ENCODE measurements around the gene RADIL. TPM values are rescaled to one million over a fixed set of nuclear protein-coding genes. Genes with fewer than 3 reads are reported as not detected.

Gene RADIL
- total RNA-seq, 2 donors from 2014 or later: 7.7 to 16.0 TPM

DNA sequence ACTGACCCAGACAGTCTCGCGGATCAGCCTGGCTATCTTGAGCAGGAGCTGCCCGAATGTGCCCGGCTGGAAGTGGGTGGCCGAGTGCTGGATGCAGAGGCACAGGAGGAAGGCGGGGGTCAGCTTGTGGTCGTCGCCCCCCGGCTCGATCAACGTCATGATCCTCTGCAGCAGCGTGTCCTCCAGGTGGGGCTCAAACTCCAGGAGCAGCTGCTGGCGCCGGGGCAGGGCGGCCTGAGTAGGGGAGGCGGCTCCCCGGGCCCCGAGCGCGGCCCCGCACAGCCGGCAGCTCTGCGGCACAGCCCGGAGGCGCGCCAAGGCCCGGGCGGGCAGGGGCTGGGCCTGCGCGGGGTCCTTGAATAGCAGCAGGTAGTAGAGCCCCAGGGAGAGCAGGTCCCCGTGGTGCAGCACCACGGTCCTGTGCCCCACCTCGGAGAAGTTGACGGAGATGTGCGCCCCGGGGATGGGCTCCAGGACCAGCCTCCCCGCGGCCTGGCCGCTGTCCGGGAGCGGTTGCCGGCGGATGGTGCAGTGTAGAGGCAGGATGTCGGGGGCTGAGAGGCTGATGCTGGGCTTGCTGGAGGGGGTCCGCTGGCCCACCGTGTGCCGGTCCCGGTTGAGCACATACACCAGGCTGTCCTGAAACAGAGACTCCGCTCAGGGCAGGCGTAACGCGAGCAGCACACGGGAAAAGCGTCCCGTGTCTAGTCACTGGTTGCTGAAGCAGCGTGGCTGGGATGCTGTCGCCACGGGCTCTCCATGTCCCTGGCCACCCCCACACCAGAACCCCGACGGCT is 48.7 kb downstream of the RADIL start:
- Histone ChIP-seq H3K36me3 (peaks cover 8% of the 10 kb centered on the region), H3K9me3 (no peaks in the 10 kb centered on the region), H3K4me3 (no peak overlapping the region), H3K27me3 (no peaks in the 10 kb centered on the region), H3K27ac (no peak overlapping the region), H3K4me1 (peaks cover 0 to 11% of the 10 kb centered on the region in 2 donors)
- TF ChIP-seq, protein P1, sequence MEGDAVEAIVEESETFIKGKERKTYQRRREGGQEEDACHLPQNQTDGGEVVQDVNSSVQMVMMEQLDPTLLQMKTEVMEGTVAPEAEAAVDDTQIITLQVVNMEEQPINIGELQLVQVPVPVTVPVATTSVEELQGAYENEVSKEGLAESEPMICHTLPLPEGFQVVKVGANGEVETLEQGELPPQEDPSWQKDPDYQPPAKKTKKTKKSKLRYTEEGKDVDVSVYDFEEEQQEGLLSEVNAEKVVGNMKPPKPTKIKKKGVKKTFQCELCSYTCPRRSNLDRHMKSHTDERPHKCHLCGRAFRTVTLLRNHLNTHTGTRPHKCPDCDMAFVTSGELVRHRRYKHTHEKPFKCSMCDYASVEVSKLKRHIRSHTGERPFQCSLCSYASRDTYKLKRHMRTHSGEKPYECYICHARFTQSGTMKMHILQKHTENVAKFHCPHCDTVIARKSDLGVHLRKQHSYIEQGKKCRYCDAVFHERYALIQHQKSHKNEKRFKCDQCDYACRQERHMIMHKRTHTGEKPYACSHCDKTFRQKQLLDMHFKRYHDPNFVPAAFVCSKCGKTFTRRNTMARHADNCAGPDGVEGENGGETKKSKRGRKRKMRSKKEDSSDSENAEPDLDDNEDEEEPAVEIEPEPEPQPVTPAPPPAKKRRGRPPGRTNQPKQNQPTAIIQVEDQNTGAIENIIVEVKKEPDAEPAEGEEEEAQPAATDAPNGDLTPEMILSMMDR (IDR thresholded peaks at IDR 0.05): no peak
- no peak for DNase-seq (ENCODE audit: low spot score)

DNA sequence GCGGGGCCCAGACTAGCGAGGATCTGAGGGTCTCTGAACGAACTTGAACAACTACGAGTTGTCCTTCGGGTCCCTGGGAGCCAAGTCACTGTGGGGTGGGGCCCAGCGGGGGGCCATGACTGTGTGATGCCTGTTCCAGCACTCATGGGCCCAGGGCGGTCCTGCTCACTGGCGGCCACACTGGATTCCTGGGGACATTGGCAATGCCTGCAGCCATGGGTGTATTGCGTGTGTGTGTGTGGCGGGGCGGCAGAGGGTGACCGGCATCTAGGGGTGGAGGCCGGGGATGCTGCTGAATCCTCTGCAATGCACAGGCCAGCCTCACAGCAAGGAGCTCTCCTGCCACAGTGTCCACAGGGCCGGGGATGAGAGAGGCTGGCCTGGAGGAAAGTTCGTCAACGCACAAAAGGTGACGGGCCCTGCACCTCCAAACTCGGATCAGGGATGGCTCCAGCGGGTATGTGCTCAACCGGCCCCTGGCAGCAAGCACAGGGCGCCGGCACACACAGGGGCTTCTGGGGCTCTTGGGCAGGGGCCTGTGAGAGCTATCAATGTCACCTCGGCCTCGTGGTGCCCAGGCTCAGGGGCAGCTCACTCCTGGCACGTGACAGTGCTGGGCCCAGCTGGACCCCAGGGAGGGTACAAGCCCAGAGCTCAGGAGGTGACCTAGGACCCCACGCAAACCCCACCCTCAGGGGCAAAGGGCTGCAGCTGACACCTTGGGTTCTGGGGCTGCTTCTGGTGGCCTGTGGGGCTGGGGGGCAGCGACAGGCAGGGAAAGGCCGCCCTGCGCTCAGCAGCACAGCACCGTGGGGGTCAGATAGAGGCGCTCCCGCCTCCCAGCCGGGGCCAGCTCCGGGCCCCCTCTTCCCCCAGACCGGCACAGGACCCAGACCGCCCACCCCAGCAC is 49.6 kb downstream of the RADIL start:
- H3K36me3 ChIP-seq: peaks cover 8% of the 10 kb centered on the region
- TF ChIP-seq, protein P1 (IDR thresholded peaks at IDR 0.05): no peak
- no peak for DNase-seq (ENCODE audit: low spot score)
- H3K27me3 ChIP-seq: no peaks in the 10 kb centered on the region
- no peak overlapping the region for H3K4me3 ChIP-seq
- H3K27ac ChIP-seq: no peak overlapping the region
- no peaks in the 10 kb centered on the region for H3K9me3 ChIP-seq
- H3K4me1 ChIP-seq: peaks cover 0 to 11% of the 10 kb centered on the region in 2 donors

DNA sequence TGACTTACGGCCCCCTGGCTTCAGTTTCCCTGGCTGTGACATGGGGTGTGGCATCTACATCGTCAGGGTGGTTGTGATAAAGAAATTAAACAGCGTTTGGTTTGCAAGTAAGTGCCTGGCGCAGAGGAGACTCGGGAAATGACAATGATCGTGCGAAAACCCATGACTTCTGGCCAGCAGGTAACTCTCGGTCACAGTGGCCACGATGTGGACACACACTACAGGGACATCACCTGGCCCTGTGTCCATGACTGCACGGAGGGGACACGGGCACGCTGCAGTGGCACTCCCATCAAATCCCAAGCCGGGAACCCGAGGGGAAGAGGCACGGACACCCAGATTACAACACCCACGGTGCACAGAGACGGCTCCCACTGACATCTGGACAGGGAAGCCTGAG is 50.3 kb downstream of the RADIL start:
- Histone ChIP-seq H3K27me3 (no peaks in the 10 kb centered on the region), H3K9me3 (no peaks in the 10 kb centered on the region), H3K4me1 (peaks cover 0 to 6% of the 10 kb centered on the region in 2 donors), H3K27ac (no peak overlapping the region), H3K4me3 (no peak overlapping the region), H3K36me3 (peaks cover 8% of the 10 kb centered on the region)
- DNase-seq (ENCODE audit: low spot score): no peak
- TF ChIP-seq, protein P1 (IDR thresholded peaks at IDR 0.05): no peak

DNA sequence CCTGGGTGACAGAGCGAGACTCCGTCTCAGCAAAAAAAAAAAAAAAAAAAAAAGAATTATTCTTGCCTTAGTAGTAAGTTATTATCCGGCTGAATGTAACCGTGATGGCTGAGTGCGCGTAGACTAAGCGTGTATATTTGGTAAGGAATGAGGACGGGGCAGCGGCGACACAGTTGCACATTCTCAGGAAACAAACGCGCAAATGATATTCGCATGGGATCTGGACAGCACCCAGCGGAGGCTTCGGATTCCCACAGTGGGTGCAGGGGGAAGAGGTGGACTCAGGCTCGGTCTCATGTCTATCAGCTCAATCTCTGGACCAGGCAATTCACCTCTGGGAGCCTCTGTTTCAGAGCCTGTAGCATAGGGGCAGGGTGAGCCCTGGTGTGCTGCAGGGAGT is 50.8 kb downstream of the RADIL start:
- TF ChIP-seq, protein P1 (IDR thresholded peaks at IDR 0.05): no peak
- Histone ChIP-seq H3K36me3 (peaks cover 8% of the 10 kb centered on the region), H3K9me3 (no peaks in the 10 kb centered on the region), H3K4me1 (peaks cover 0 to 1% of the 10 kb centered on the region in 2 donors), H3K4me3 (no peak overlapping the region), H3K27ac (no peak overlapping the region), H3K27me3 (no peaks in the 10 kb centered on the region)
- DNase-seq (ENCODE audit: low spot score): no peak

DNA sequence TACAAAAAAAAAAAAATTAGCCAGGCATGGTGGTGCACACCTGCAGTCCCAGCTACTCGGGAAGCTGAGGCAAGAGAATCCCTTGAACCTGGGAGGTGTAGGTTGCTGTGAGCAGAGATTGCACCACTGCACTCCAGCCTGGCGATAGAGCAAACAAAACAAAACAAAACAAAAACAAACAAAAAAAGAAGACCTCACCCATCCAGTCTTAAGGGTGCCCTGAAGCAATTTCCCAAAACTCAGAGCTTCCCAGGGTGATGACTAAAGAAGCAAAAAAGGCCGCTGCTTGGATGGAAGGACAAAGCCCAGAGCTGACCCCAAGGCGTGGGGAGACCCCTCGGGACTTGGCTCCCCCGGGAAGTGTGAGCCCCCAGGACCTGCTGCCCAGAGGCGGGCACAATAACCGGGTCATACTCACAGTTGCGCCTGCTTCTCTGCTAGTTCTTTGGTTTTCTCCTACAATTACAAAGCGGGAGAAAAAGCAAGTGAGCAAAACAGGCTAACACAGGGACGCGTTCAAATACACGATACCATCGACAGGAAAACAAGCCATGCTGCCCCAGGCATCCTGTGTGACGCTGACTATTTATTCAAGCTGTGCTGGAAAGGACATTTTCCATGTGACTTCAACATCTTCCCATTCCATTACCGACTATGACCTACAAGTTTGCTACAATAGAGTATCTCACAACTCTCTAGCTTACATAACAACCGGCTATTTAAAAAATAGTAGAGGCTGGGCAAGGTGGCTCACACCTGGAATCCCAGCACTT is 51.6 kb downstream of the RADIL start:
- no peaks in the 10 kb centered on the region for H3K4me1 ChIP-seq
- H3K27ac ChIP-seq: no peak overlapping the region
- H3K27me3 ChIP-seq: no peaks in the 10 kb centered on the region
- H3K4me3 ChIP-seq: no peak overlapping the region
- H3K9me3 ChIP-seq: no peaks in the 10 kb centered on the region
- TF ChIP-seq, protein P1 (IDR thresholded peaks at IDR 0.05): no peak
- H3K36me3 ChIP-seq: peaks cover 8% of the 10 kb centered on the region
- DNase-seq (ENCODE audit: low spot score): no peak

All from right atrium auricular region (tissue), 2 donors.